NB4 (cell line): ENCODE results near the gene CNTNAP2.

Source experiments
- CTCF ChIP-seq: IDR thresholded peaks from one replicate; pipeline ENCODE4 v1.5.1; 2012; ENCODE audit warnings: low read depth, low read length
- MAX ChIP-seq: IDR thresholded peaks from 2 replicates; pipeline ENCODE4 v1.6.1; 2011; ENCODE audit warnings: low read depth, low read length

GRCh38 chr7:146554556-146554955 is 438.0 kb downstream of the CNTNAP2 start:
- TF ChIP-seq CTCF (no peak), MAX (no peak)
